ENCODE results near the gene PGM2.

The PGM2 gene

DNA sequence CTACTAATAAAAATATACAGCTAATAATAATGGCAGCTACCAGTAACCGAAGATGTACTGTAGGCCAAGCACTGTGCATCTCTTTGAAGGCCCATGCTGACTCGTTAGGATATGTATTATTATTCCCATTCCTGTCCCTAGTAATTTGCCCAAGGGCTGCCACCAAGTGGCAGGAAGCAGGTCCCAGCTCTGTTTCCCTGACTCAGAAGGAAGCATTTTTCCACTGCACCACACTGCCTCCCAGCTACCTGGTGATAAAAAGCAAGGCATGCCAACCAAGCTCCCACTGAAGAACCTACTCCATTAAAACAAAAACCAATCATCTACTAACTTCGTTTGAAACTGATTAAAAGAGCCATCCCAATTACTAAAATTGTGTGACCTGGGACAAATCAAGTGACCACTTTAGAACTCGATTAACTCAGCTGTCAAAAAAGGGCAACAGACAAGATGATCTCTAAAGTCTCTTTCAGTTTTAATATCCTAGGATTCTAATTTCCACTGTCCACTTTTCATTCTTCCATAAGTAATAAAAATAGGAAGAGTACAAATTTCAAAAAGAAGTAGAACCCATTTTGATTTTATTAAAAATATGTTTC lies 24.3 kb upstream of the PGM2 start:
- peak; percentile 64 for FAIRE-seq
- DNase-seq (ENCODE audit: insufficient read length, low spot score): no peak
- peak; percentile 95 for TF ChIP-seq CTCF (IDR thresholded peaks at IDR 0.05; ENCODE audit: insufficient read depth, missing control alignments)

DNA sequence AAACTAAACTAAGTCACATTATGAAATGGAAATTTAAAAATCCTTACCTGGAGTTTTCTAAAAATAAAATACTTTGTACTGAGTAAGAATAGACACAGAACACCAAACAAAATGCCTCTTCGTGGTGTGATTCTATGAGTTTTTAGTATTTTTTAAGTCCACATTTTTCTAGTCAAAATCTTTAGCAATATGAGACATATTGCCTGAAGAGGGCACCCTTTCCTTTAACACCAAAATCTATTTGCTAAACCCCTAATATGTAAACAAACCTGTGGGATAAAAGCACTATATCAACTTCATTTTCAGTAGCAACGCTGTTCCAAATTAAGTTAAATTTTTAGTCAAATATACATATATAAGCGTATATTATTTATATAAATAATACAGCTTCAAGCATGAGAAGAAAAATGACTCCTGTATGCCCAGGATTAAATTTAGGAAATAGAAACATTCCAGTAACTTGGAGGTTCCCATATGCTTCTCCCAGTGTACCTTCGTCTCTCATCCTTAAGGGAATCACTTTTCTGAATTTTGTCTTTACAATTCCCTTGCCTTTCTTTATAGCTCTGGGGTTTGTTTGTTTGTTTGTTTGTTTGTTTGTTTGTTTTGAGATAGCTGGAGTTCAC lies 23.0 kb upstream of the PGM2 start:
- FAIRE-seq (no peak), DNase-seq (ENCODE audit: insufficient read length, low spot score) (no peak)
- peak; percentile 56 for TF ChIP-seq CTCF (IDR thresholded peaks at IDR 0.05; ENCODE audit: insufficient read depth, missing control alignments)

GRCh38 chr4:37805091-37805490 lies 21.4 kb upstream of the PGM2 start:
- TF ChIP-seq CTCF (IDR thresholded peaks at IDR 0.05; ENCODE audit: insufficient read depth, missing control alignments): no peak
- no peak for DNase-seq (ENCODE audit: insufficient read length, low spot score)
- no peak for FAIRE-seq

- no peak for TF ChIP-seq CTCF (IDR thresholded peaks at IDR 0.05; ENCODE audit: insufficient read depth, missing control alignments)
- no peak for DNase-seq (ENCODE audit: insufficient read length, low spot score)
- no peak for FAIRE-seq
Observed at GRCh38 chr4:37812713-37813112, 13.8 kb upstream of the PGM2 start.

GRCh38 chr4:37815591-37815990 lies 10.9 kb upstream of the PGM2 start:
- DNase-seq (ENCODE audit: insufficient read length, low spot score) (no peak), FAIRE-seq (no peak)
- TF ChIP-seq CTCF (IDR thresholded peaks at IDR 0.05; ENCODE audit: insufficient read depth, missing control alignments): no peak

GRCh38 chr4:37816006-37816405 lies 10.5 kb upstream of the PGM2 start:
- no peak for TF ChIP-seq CTCF (IDR thresholded peaks at IDR 0.05; ENCODE audit: insufficient read depth, missing control alignments)
- FAIRE-seq: no peak
- DNase-seq (ENCODE audit: insufficient read length, low spot score): no peak

- no peak for FAIRE-seq
Observed at GRCh38 chr4:37816719-37817118, 9.8 kb upstream of the PGM2 start.

More at GRCh38 chr4:37816719-37817118, 9.8 kb upstream of the PGM2 start:
- no peak for DNase-seq (ENCODE audit: insufficient read length, low spot score)
- no peak for TF ChIP-seq CTCF (IDR thresholded peaks at IDR 0.05; ENCODE audit: insufficient read depth, missing control alignments)
